Suprapubic skin (tissue), 4 donors: ENCODE results near the gene ZDHHC11.

ENCODE experiments used
- CTCF ChIP-seq, 2 donors: fragments of 200-600 bp in 1 of 2; fragments of 450-650 bp in 1 of 2; sonication (generic) in 1 of 2; IDR thresholded peaks; one replicate each; pipeline ENCODE4 v1.5.1; 2016 to 2019; ENCODE audit warnings: antibody characterized with exemption in 2 of 2, mild to moderate bottlenecking in 1 of 2, moderate library complexity in 1 of 2
- POLR2A ChIP-seq, 2 donors: fragments of 450-650 bp; IDR thresholded peaks; one replicate each; pipeline ENCODE4 v1.6.1; 2017; ENCODE audit warnings: antibody characterized with exemption in 2 of 2, mild to moderate bottlenecking in 2 of 2, moderate library complexity in 2 of 2
- POLR2AphosphoS5 ChIP-seq, 3 donors: sonication (generic); formaldehyde crosslinking; IDR thresholded peaks; one replicate each; pipeline ENCODE4 v1.6.1; 2017; ENCODE audit warnings: antibody characterized with exemption in 3 of 3

- TF ChIP-seq CTCF (IDR thresholded peaks at IDR 0.05) (no peak), POLR2AphosphoS5 (IDR thresholded peaks at IDR 0.05) (no peak), POLR2A (IDR thresholded peaks at IDR 0.05) (no peak)
Measured at GRCh38 chr5:851076-851475, 290 bp upstream of the ZDHHC11 start.
